IMR-90 (cell line): ENCODE results near the gene TBC1D24. TPM values are rescaled to one million over a fixed set of nuclear protein-coding genes. Genes with fewer than 3 reads are reported as not detected.

Experiments used
- ATAC-seq: fragments of 200-7000 bp; cut with Tn5 transposase; 2 replicates; pipeline ENCODE4 v1.9.1; 2020; ENCODE audit warnings: low read depth, mild to moderate bottlenecking, moderate library complexity
- BruUV-seq: library from RNA; stranded (reverse); fragments of 400-500 nt; replicated peaks from 2 replicates; lab custom pipeline; 2021; lab: Mats Ljungman, UMichigan
- CTCF ChIA-PET: fragments of 300-600 bp; formaldehyde crosslinking; extraction: SDS; loops from one replicate; lab custom pipeline; 2021; ENCODE audit warnings: antibody characterized with exemption; lab: Yijun Ruan, JAX
- POLR2A ChIA-PET: fragments of 300-600 bp; sonication (Branson Sonifier 250); formaldehyde crosslinking; loops from one replicate; lab custom pipeline; 2022; ENCODE audit warnings: antibody characterized with exemption; ENCODE audit not compliant: unreplicated experiment; lab: Charles Lee
- DNase-seq: peaks from one replicate; pipeline ENCODE4 v3.0.0; 2013
- H2AFZ ChIP-seq: replicated peaks from 2 replicates; pipeline ENCODE3; 2013; ENCODE audit warnings: low read length, mild to moderate bottlenecking; ENCODE audit not compliant: poor library complexity
- H2AK5ac ChIP-seq: 2 replicates; pipeline ENCODE4 v1.6.1; 2013; ENCODE audit warnings: low read depth, low read length, inconsistent platforms
- H2AK9ac ChIP-seq: replicated peaks from 2 replicates; pipeline ENCODE3; 2013; ENCODE audit warnings: mild to moderate bottlenecking, low read depth, low read length, moderate library complexity; ENCODE audit not compliant: poor library complexity
- H2BK120ac ChIP-seq: 2 replicates; pipeline ENCODE4 v1.6.1; 2013; ENCODE audit warnings: low read depth, low read length, inconsistent platforms
- H2BK15ac ChIP-seq: 3 replicates; pipeline ENCODE4 v1.6.1; 2013; ENCODE audit warnings: low read depth, low read length, inconsistent platforms
- H2BK20ac ChIP-seq: 2 replicates; pipeline ENCODE4 v1.6.1; 2013; ENCODE audit warnings: low read depth, mild to moderate bottlenecking, inconsistent platforms, low read length, moderate library complexity
- H2BK5ac ChIP-seq: 2 replicates; pipeline ENCODE4 v1.6.1; 2013; ENCODE audit warnings: mild to moderate bottlenecking, low read depth, low read length, inconsistent platforms; ENCODE audit not compliant: poor library complexity, severe bottlenecking
- H3K14ac ChIP-seq: replicated peaks from 2 replicates; pipeline ENCODE4 v1.6.1; 2013; ENCODE audit warnings: low read depth, low read length, inconsistent platforms
- H3K18ac ChIP-seq: 2 replicates; pipeline ENCODE4 v1.6.1; 2013; ENCODE audit warnings: low read depth, low read length, control low read depth
- H3K23ac ChIP-seq: 2 replicates; pipeline ENCODE4 v1.6.1; 2013; ENCODE audit warnings: low read depth, low read length, inconsistent platforms
- H3K27ac ChIP-seq: 2 replicates; pipeline ENCODE4 v1.5.1; 2013; ENCODE audit warnings: mild to moderate bottlenecking, control low read depth, low read length; ENCODE audit not compliant: insufficient read depth
- H3K27me3 ChIP-seq: 2 replicates; pipeline ENCODE4 v1.6.1; 2013; ENCODE audit warnings: low read length; ENCODE audit not compliant: control insufficient read depth, insufficient read depth
- H3K36me3 ChIP-seq: 2 replicates; pipeline ENCODE4 v1.6.1; 2013; ENCODE audit warnings: low read length, mixed read lengths; ENCODE audit not compliant: control insufficient read depth, insufficient read depth
- H3K4ac ChIP-seq: 2 replicates; pipeline ENCODE4 v1.6.1; 2013; ENCODE audit warnings: low read depth, low read length, inconsistent platforms
- H3K4me1 ChIP-seq: 2 replicates; pipeline ENCODE4 v1.6.1; 2013; ENCODE audit warnings: low read length, mixed read lengths; ENCODE audit not compliant: control insufficient read depth, insufficient read depth
- H3K4me2 ChIP-seq: 2 replicates; pipeline ENCODE4 v1.6.1; 2013; ENCODE audit warnings: low read depth, mild to moderate bottlenecking, control low read depth, low read length, moderate library complexity
- H3K4me3 ChIP-seq: 2 replicates; pipeline ENCODE4 v1.5.1; 2013; ENCODE audit warnings: low read depth, mild to moderate bottlenecking, control low read depth, low read length, moderate library complexity; ENCODE audit not compliant: insufficient read depth
- H3K56ac ChIP-seq: 2 replicates; pipeline ENCODE4 v1.6.1; 2013; ENCODE audit warnings: low read length, inconsistent platforms; ENCODE audit not compliant: insufficient read depth; ENCODE audit errors: extremely low read depth
- H3K79me1 ChIP-seq, 2 experiments: 2 replicates each; pipeline ENCODE4 v1.6.1; 2013; ENCODE audit warnings: low read length in 2 of 2, inconsistent platforms in 1 of 2, low read depth in 1 of 2
- H3K9ac ChIP-seq: 2 replicates; pipeline ENCODE4 v1.6.1; 2013; ENCODE audit warnings: low read depth, low read length, control low read depth
- H3K9me1 ChIP-seq: 2 replicates; pipeline ENCODE4 v1.6.1; 2013; ENCODE audit warnings: low read length, inconsistent platforms; ENCODE audit not compliant: insufficient read depth
- H3K9me3 ChIP-seq: 2 replicates; pipeline ENCODE4 v1.6.1; 2013; ENCODE audit warnings: low read length; ENCODE audit not compliant: control insufficient read depth, insufficient read depth
- H4K20me1 ChIP-seq: 2 replicates; pipeline ENCODE4 v1.6.1; 2013; ENCODE audit warnings: low read length, inconsistent platforms; ENCODE audit not compliant: insufficient read depth
- H4K5ac ChIP-seq: 2 replicates; pipeline ENCODE4 v1.6.1; 2013; ENCODE audit warnings: mild to moderate bottlenecking, low read depth, low read length, control low read depth
- H4K8ac ChIP-seq, 2 experiments: 2 replicates each; pipeline ENCODE4 v1.6.1; 2013; ENCODE audit warnings: low read depth in 2 of 2, low read length in 2 of 2, control low read depth in 1 of 2, inconsistent platforms in 1 of 2
- H4K91ac ChIP-seq: 2 replicates; pipeline ENCODE4 v1.6.1; 2013; ENCODE audit warnings: low read depth, low read length, inconsistent platforms; ENCODE audit not compliant: insufficient read depth
- BHLHE40 ChIP-seq: fragments of 150-350 bp; IDR thresholded peaks from 2 replicates; pipeline ENCODE4 v1.6.1; 2016; ENCODE audit warnings: mild to moderate bottlenecking, low read depth, low read length
- CTCF ChIP-seq: conservative IDR thresholded peaks from 2 replicates; pipeline ENCODE4 v1.5.1; 2012; ENCODE audit warnings: mild to moderate bottlenecking, low read depth, low read length, improper control_type of control experiment
- MAZ ChIP-seq: IDR thresholded peaks from 2 replicates; pipeline ENCODE4 v1.6.1; 2012; ENCODE audit warnings: low read depth, mild to moderate bottlenecking, low read length, improper control_type of control experiment, moderate library complexity, borderline replicate concordance
- NFE2L2 ChIP-seq: fragments of 150-350 bp; IDR thresholded peaks from 2 replicates; pipeline ENCODE4 v1.6.1; 2016; ENCODE audit warnings: low read depth, mild to moderate bottlenecking, low read length
- RCOR1 ChIP-seq: IDR thresholded peaks from 2 replicates; pipeline ENCODE4 v1.6.1; 2012; ENCODE audit warnings: mild to moderate bottlenecking, low read length, improper control_type of control experiment; ENCODE audit not compliant: insufficient replicate concordance
- RFX5 ChIP-seq: IDR thresholded peaks from 2 replicates; pipeline ENCODE4 v1.8.0; 2012; ENCODE audit warnings: low read depth, mild to moderate bottlenecking, low read length, moderate library complexity
- SMC3 ChIP-seq: fragments of 150-350 bp; IDR thresholded peaks from 2 replicates; pipeline ENCODE4 v1.6.1; 2016; ENCODE audit warnings: low read depth, mild to moderate bottlenecking, antibody characterized with exemption, low read length, moderate library complexity
- WGBS, 2 experiments: methylation state at CpG; one replicate each; pipeline versions ENCODE4 v1.1.5 to v1.1.7; 2013; ENCODE audit warnings: missing lambda C conversion rate in 2 of 2; ENCODE audit not compliant: insufficient read length in 1 of 2; ENCODE audit errors: extremely low coverage in 2 of 2; 5-methylcytosine and 5-hydroxymethylcytosine counted together
- dilution Hi-C: fragments of 300-500 bp; cut with HindIII; formaldehyde crosslinking; loops from one replicate; pipeline ENCODE4 v1.14.3; 2018; ENCODE audit warnings: low sequenced_read_pairs; ENCODE audit not compliant: unreplicated experiment
- in situ Hi-C: fragments of 300-500 bp; cut with MboI; formaldehyde crosslinking; loops from 3 replicates; pipeline ENCODE4 v1.14.3; 2019; ENCODE audit warnings: low sequenced_read_pairs, inconsistent platforms, mixed read lengths
- intact Hi-C: fragments of 100-400 bp; cut with micrococcal nuclease; formaldehyde crosslinking; loops from 2 replicates; pipeline ENCODE4 v1.10.0; 2022
- polyA plus RNA-seq, 3 experiments: library from polyadenylated mRNA; depleted of rRNA; stranded (reverse); fragments of >200 nt; gene quantifications; 2 replicates each; pipeline ENCODE4 v1.2.3, GENCODE V29; 2012; ENCODE audit warnings: low replicate concordance in 1 of 3
- total RNA-seq: library from RNA; depleted of rRNA; stranded (reverse); fragments of >200 nt; gene quantifications from 2 replicates; pipeline ENCODE4 v1.2.3, GENCODE V29; 2012

TBC1D24 gene
- total and polyA plus RNA-seq, 2 of the 4 experiments (the other 2 are of a cell fraction): 7.5 to 13.4 TPM

DNA sequence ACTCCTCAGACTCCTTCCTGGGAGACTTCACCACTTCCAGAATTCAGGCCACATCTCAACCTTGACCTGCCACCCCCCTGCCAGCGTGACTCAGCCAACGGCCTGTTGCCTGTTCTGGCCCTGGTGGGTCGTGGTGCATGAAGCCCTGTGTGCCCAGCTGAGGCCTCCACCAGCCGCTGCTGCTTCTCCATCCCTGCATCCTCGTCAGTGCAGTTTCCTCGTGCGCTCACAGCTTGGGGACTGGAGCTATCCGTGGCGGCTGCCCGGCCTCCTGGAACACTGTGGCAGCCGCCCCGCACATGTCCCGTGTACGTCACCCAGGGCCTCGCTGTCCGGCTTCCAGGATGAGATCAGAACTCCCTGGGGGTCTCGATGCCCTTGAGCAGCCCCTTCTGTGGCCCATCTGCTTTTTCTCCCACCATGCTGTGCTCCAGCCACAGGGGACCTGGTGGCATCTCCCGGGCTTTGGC lies 23.0 kb upstream of the TBC1D24 start:
- CTCF ChIA-PET: no interaction called here
- H3K56ac ChIP-seq: no peak overlapping the region
- no peak overlapping the region for H4K91ac ChIP-seq
- H4K20me1 ChIP-seq: peaks cover 24% of the 10 kb centered on the region
- no peak overlapping the region for H3K4me2 ChIP-seq
- BruUV-seq: no TSS peak
- no peak for DNase-seq
- peaks cover 35% of the 10 kb centered on the region for H3K36me3 ChIP-seq
- H2BK20ac ChIP-seq: no peak overlapping the region
- peaks cover 5% of the 10 kb centered on the region for H3K4me1 ChIP-seq
- POLR2A ChIA-PET: no interaction called here
- H2AK9ac ChIP-seq: peak overlapping the region; percentile 50
- H3K4ac ChIP-seq: no peak overlapping the region
- no peak overlapping the region for H3K27ac ChIP-seq
- H3K27me3 ChIP-seq: no peaks in the 10 kb centered on the region
- H3K4me3 ChIP-seq: no peak overlapping the region
- in situ Hi-C loops: no loop called here
- 94% methylated on average over 12 of the region's 18 CpGs; no CpG with 5 or more reads in 1 of the 2 experiments for WGBS, 2 experiments
- H3K9me1 ChIP-seq: peaks cover 17% of the 10 kb centered on the region
- H2AK5ac ChIP-seq: no peak overlapping the region
- no peak for ATAC-seq
- no peak overlapping the region for H2BK15ac ChIP-seq
- dilution Hi-C loops: no loop called here
- H3K18ac ChIP-seq: no peak overlapping the region
- no peaks in the 10 kb centered on the region for H3K9me3 ChIP-seq
- no peak overlapping the region for H2BK120ac ChIP-seq
- no peak overlapping the region for H2AFZ ChIP-seq
- H4K5ac ChIP-seq: no peak overlapping the region
- peaks cover 8 to 55% of the 10 kb centered on the region in 2 experiments; a peak in 3 of 4 replicates for H3K79me1 ChIP-seq
- H3K14ac ChIP-seq: no peak overlapping the region
- H2BK5ac ChIP-seq: no peak overlapping the region
- no peak overlapping the region for H3K9ac ChIP-seq
- intact Hi-C loops: no loop called here
- no peak overlapping the region for H3K23ac ChIP-seq
- TF ChIP-seq SMC3 (no peak), BHLHE40 (no peak), RCOR1 (no peak), RFX5 (no peak), NFE2L2 (no peak), MAZ (no peak), CTCF (no peak)
- H4K8ac ChIP-seq: no peak overlapping the region
